ENCODE data around the gene DEXI. TPM values are rescaled to one million over a fixed set of nuclear protein-coding genes. Genes with fewer than 3 reads are reported as not detected.
"Not testable (repeated sequence)": the region's sequence is repeated elsewhere in the genome, so short reads cannot be mapped to it uniquely, and the experiment has no call there.

The DEXI gene
- total and polyA plus RNA-seq, 2 donors (not counting 1 experiment from before 2014, with no cell fraction given), result 38.8 to 49.9 TPM

- Histone ChIP-seq H3K4me1 (ENCODE audit: control insufficient read depth, extremely low read depth, insufficient read depth, low read length) (peaks cover 5% of the 10 kb centered on the region), H3K9me3 (ENCODE audit: control insufficient read depth, insufficient read depth, low read depth, low read length) (no peaks in the 10 kb centered on the region)
These were observed 15.4 kb downstream of the DEXI start for GRCh38 chr16:10926867-10927266.

GRCh38 chr16:10926094-10926493 is 16.2 kb downstream of the DEXI start:
- Histone ChIP-seq H3K36me3 (ENCODE audit: control insufficient read depth, insufficient read depth, low read length) (peaks cover 8% of the 10 kb centered on the region), H3K27ac (ENCODE audit: insufficient read depth, low read length) (no peak overlapping the region), H4K20me1 (ENCODE audit: control insufficient read depth, extremely low read depth, insufficient read depth, low read length) (no peaks in the 10 kb centered on the region), H3K9me3 (ENCODE audit: control insufficient read depth, insufficient read depth, low read depth, low read length) (no peaks in the 10 kb centered on the region), H2AFZ (ENCODE audit: low read length) (no peak overlapping the region), H3K4me1 (ENCODE audit: control insufficient read depth, extremely low read depth, insufficient read depth, low read length) (peaks cover 5% of the 10 kb centered on the region), H3K4me2 (ENCODE audit: extremely low read depth, insufficient read depth, low read length) (no peak overlapping the region), H3K4me3 (replicated peaks in 1 of 4; ENCODE audit: control extremely low read depth in 1 of 4, insufficient read depth in 1 of 4, low read depth in 3 of 4, low read length in 4 of 4) (no peak overlapping the region), H3K9ac (ENCODE audit: insufficient read depth, low read length) (no peak overlapping the region), H3K79me2 (ENCODE audit: control insufficient read depth, insufficient read depth, low read length) (no peaks in the 10 kb centered on the region), H3K27me3 (ENCODE audit: control insufficient read depth, insufficient read depth, low read length) (no peaks in the 10 kb centered on the region)
- no peak for DNase-seq (ENCODE audit: low read depth in 2 of 2)
- no peak for TF ChIP-seq EZH2 (IDR thresholded peaks at IDR 0.05; ENCODE audit: low read length, missing control alignments)
- TF ChIP-seq CTCF (conservative IDR thresholded peaks at IDR 0.05 in 1 of 2, IDR thresholded peaks at IDR 0.05 in 1 of 2; ENCODE audit: low read depth in 1 of 2, low read length in 2 of 2), result no peak

More at GRCh38 chr16:10926867-10927266, 15.4 kb downstream of the DEXI start:
- DNase-seq (ENCODE audit: low read depth in 2 of 2), result no peak
- H3K4me2 ChIP-seq (ENCODE audit: extremely low read depth, insufficient read depth, low read length), result no peak overlapping the region
- no peak overlapping the region for H3K27ac ChIP-seq (ENCODE audit: insufficient read depth, low read length)
- H3K27me3 ChIP-seq (ENCODE audit: control insufficient read depth, insufficient read depth, low read length), result no peaks in the 10 kb centered on the region
- H4K20me1 ChIP-seq (ENCODE audit: control insufficient read depth, extremely low read depth, insufficient read depth, low read length), result no peaks in the 10 kb centered on the region
- no peak overlapping the region for H2AFZ ChIP-seq (ENCODE audit: low read length)
- TF ChIP-seq CTCF (conservative IDR thresholded peaks at IDR 0.05 in 1 of 2, IDR thresholded peaks at IDR 0.05 in 1 of 2; ENCODE audit: low read depth in 1 of 2, low read length in 2 of 2) (no peak), EZH2 (IDR thresholded peaks at IDR 0.05; ENCODE audit: low read length, missing control alignments) (no peak)
- no peaks in the 10 kb centered on the region for H3K79me2 ChIP-seq (ENCODE audit: control insufficient read depth, insufficient read depth, low read length)
- H3K4me3 ChIP-seq (replicated peaks in 1 of 4; ENCODE audit: control extremely low read depth in 1 of 4, insufficient read depth in 1 of 4, low read depth in 3 of 4, low read length in 4 of 4), result no peak overlapping the region
- peaks cover 8% of the 10 kb centered on the region for H3K36me3 ChIP-seq (ENCODE audit: control insufficient read depth, insufficient read depth, low read length)
- H3K9ac ChIP-seq (ENCODE audit: insufficient read depth, low read length), result no peak overlapping the region

GRCh38 chr16:10925285-10925684 is 17.0 kb downstream of the DEXI start:
- H3K27me3 ChIP-seq (ENCODE audit: control insufficient read depth, insufficient read depth, low read length); H3K27ac ChIP-seq (ENCODE audit: insufficient read depth, low read length); H3K9me3 ChIP-seq (ENCODE audit: control insufficient read depth, insufficient read depth, low read depth, low read length); H3K4me2 ChIP-seq (ENCODE audit: extremely low read depth, insufficient read depth, low read length); H3K4me3 ChIP-seq (replicated peaks in 1 of 4; ENCODE audit: control extremely low read depth in 1 of 4, insufficient read depth in 1 of 4, low read depth in 3 of 4, low read length in 4 of 4); DNase-seq (ENCODE audit: low read depth in 2 of 2); H2AFZ ChIP-seq (ENCODE audit: low read length); H4K20me1 ChIP-seq (ENCODE audit: control insufficient read depth, extremely low read depth, insufficient read depth, low read length); H3K36me3 ChIP-seq (ENCODE audit: control insufficient read depth, insufficient read depth, low read length); H3K9ac ChIP-seq (ENCODE audit: insufficient read depth, low read length); H3K79me2 ChIP-seq (ENCODE audit: control insufficient read depth, insufficient read depth, low read length); H3K4me1 ChIP-seq (ENCODE audit: control insufficient read depth, extremely low read depth, insufficient read depth, low read length): not testable (repeated sequence)
